T-helper 2 cell treated with Interferon-gamma antibody and Interleukin-4, amounts not matched to agents 5 μg/mL and 100 μg/mL, for 36 hours (primary cell): ENCODE measurements around the gene GIPC1.
A peak's percentile ranks its signal among the peaks of the same experiment; 100 is the strongest.
"Not testable (repeated sequence)": the region's sequence is repeated elsewhere in the genome, so short reads cannot be mapped to it uniquely, and the experiment has no call there.

Experiments
- DNase-seq: peaks from one replicate; pipeline ENCODE4 v3.0.0; 2021; ENCODE audit warnings: low spot score
- H3K27ac Mint-ChIP-seq: one replicate; pipeline ENCODE4 v1.8.0; 2021; ENCODE audit warnings: mild to moderate bottlenecking, mixed read lengths
- H3K27me3 Mint-ChIP-seq: one replicate; pipeline ENCODE4 v1.8.0; 2021; ENCODE audit warnings: low read depth, mixed read lengths
- H3K36me3 Mint-ChIP-seq: one replicate; pipeline ENCODE4 v1.8.0; 2021; ENCODE audit warnings: low read depth, mixed read lengths
- H3K4me1 Mint-ChIP-seq: one replicate; pipeline ENCODE4 v1.8.0; 2021; ENCODE audit warnings: low read depth, mixed read lengths
- H3K4me3 Mint-ChIP-seq: one replicate; pipeline ENCODE4 v1.8.0; 2022; ENCODE audit warnings: mild to moderate bottlenecking, moderate library complexity, mixed read lengths
- H3K9me3 Mint-ChIP-seq: one replicate; pipeline ENCODE4 v1.8.0; 2021; ENCODE audit warnings: mixed read lengths

GIPC1 gene

GRCh38 chr19:14512406-14512961 lies 16.6 kb upstream of the GIPC1 start:
- no peak overlapping the region for H3K4me3 Mint-ChIP-seq
- H3K4me1 Mint-ChIP-seq = peaks cover 48% of the 10 kb centered on the region
- DNase-seq = no peak
- no peaks in the 10 kb centered on the region for H3K9me3 Mint-ChIP-seq
- no peak overlapping the region for H3K27ac Mint-ChIP-seq
- H3K36me3 Mint-ChIP-seq = peaks cover 36% of the 10 kb centered on the region
- H3K27me3 Mint-ChIP-seq = no peaks in the 10 kb centered on the region

DNA sequence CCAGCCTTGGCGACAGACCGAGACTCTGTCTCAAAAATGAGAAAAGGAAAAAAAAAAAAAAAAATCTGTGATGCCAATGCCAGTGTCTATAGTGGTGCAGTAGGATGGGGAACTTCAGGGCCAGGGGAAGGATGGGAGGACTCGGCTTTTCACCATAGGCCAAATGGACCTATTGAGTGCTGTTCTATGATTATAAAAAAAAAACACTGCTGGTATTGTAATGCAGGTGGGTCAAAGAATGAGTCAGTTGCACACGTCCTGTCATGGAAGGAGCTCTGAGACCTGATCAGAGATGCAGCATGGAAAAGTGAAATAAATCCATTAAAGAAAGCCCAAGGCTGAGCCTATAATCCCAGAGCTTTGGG lies 15.3 kb upstream of the GIPC1 start:
- H3K27me3 Mint-ChIP-seq = no peaks in the 10 kb centered on the region
- no peak for DNase-seq
- H3K9me3 Mint-ChIP-seq = no peaks in the 10 kb centered on the region
- H3K4me3 Mint-ChIP-seq = no peak overlapping the region
- H3K4me1 Mint-ChIP-seq = peaks cover 50% of the 10 kb centered on the region
- peaks cover 24% of the 10 kb centered on the region for H3K36me3 Mint-ChIP-seq
- H3K27ac Mint-ChIP-seq = no peak overlapping the region

GRCh38 chr19:14510311-14511228 lies 14.6 kb upstream of the GIPC1 start:
- Mint-ChIP-seq H3K36me3 (peaks cover 18% of the 10 kb centered on the region), H3K9me3 (no peaks in the 10 kb centered on the region), H3K4me1 (peaks cover 48% of the 10 kb centered on the region), H3K27ac (no peak overlapping the region), H3K4me3 (no peak overlapping the region), H3K27me3 (no peaks in the 10 kb centered on the region)
- no peak for DNase-seq

GRCh38 chr19:14507704-14508542 lies 12.0 kb upstream of the GIPC1 start:
- Mint-ChIP-seq H3K4me1 (peaks cover 38% of the 10 kb centered on the region), H3K27ac (peak overlapping the region; percentile 90), H3K9me3 (no peaks in the 10 kb centered on the region), H3K27me3 (peaks cover 4% of the 10 kb centered on the region), H3K36me3 (no peaks in the 10 kb centered on the region), H3K4me3 (peak overlapping the region; percentile 61)
- DNase-seq = no peak

GRCh38 chr19:14505488-14506239 lies 9.7 kb upstream of the GIPC1 start:
- peak; percentile 58 for DNase-seq
- peaks cover 6% of the 10 kb centered on the region for H3K27me3 Mint-ChIP-seq
- peaks cover 33% of the 10 kb centered on the region for H3K4me1 Mint-ChIP-seq
- no peaks in the 10 kb centered on the region for H3K9me3 Mint-ChIP-seq
- H3K4me3 Mint-ChIP-seq = no peak overlapping the region
- H3K36me3 Mint-ChIP-seq = no peaks in the 10 kb centered on the region
- peak overlapping the region; percentile 90 for H3K27ac Mint-ChIP-seq

- peaks cover 28% of the 10 kb centered on the region for H3K4me1 Mint-ChIP-seq
- H3K27ac Mint-ChIP-seq, H3K4me3 Mint-ChIP-seq, H3K9me3 Mint-ChIP-seq, DNase-seq, H3K36me3 Mint-ChIP-seq, H3K27me3 Mint-ChIP-seq: not testable (repeated sequence)
Measured at GRCh38 chr19:14504575-14504974, 8.6 kb upstream of the GIPC1 start.

GRCh38 chr19:14503285-14503684 lies 7.4 kb upstream of the GIPC1 start:
- no peak overlapping the region for H3K27ac Mint-ChIP-seq
- no peaks in the 10 kb centered on the region for H3K9me3 Mint-ChIP-seq
- H3K4me1 Mint-ChIP-seq = peaks cover 23% of the 10 kb centered on the region
- H3K36me3 Mint-ChIP-seq = no peaks in the 10 kb centered on the region
- DNase-seq = no peak
- peaks cover 6% of the 10 kb centered on the region for H3K27me3 Mint-ChIP-seq
- H3K4me3 Mint-ChIP-seq = no peak overlapping the region

GRCh38 chr19:14502334-14503092 lies 6.6 kb upstream of the GIPC1 start:
- no peaks in the 10 kb centered on the region for H3K9me3 Mint-ChIP-seq
- no peak for DNase-seq
- H3K27me3 Mint-ChIP-seq = peaks cover 6% of the 10 kb centered on the region
- peaks cover 17% of the 10 kb centered on the region for H3K4me1 Mint-ChIP-seq
- H3K36me3 Mint-ChIP-seq = no peaks in the 10 kb centered on the region
- H3K4me3 Mint-ChIP-seq = no peak overlapping the region
- no peak overlapping the region for H3K27ac Mint-ChIP-seq

GRCh38 chr19:14497228-14497921 lies 1.4 kb upstream of the GIPC1 start:
- no peak for DNase-seq
- peaks cover 1% of the 10 kb centered on the region for H3K36me3 Mint-ChIP-seq
- no peak overlapping the region for H3K27ac Mint-ChIP-seq
- H3K4me3 Mint-ChIP-seq = peak overlapping the region; percentile 75
- no peaks in the 10 kb centered on the region for H3K9me3 Mint-ChIP-seq
- H3K27me3 Mint-ChIP-seq = peaks cover 1% of the 10 kb centered on the region
- peaks cover 18% of the 10 kb centered on the region for H3K4me1 Mint-ChIP-seq

GRCh38 chr19:14496834-14497227 lies 904 bp upstream of the GIPC1 start:
- peak overlapping the region; percentile 62 for H3K27ac Mint-ChIP-seq
- no peaks in the 10 kb centered on the region for H3K27me3 Mint-ChIP-seq
- peaks cover 18% of the 10 kb centered on the region for H3K4me1 Mint-ChIP-seq
- peak overlapping the region; percentile 75 for H3K4me3 Mint-ChIP-seq
- H3K36me3 Mint-ChIP-seq = peaks cover 1% of the 10 kb centered on the region
- no peaks in the 10 kb centered on the region for H3K9me3 Mint-ChIP-seq
- no peak for DNase-seq

- Mint-ChIP-seq H3K4me3 (peak overlapping the region; percentile 85), H3K9me3 (no peaks in the 10 kb centered on the region), H3K27ac (peak overlapping the region; percentile 50), H3K4me1 (peaks cover 18% of the 10 kb centered on the region), H3K27me3 (no peaks in the 10 kb centered on the region), H3K36me3 (peaks cover 3% of the 10 kb centered on the region)
- DNase-seq = no peak
Measured at GRCh38 chr19:14495672-14496028, 277 bp downstream of the GIPC1 start.

GRCh38 chr19:14494910-14495671 lies 836 bp downstream of the GIPC1 start:
- Mint-ChIP-seq H3K4me3 (peak overlapping the region; percentile 85), H3K27me3 (no peaks in the 10 kb centered on the region), H3K4me1 (peaks cover 18% of the 10 kb centered on the region), H3K27ac (peak overlapping the region; percentile 50), H3K36me3 (peaks cover 3% of the 10 kb centered on the region), H3K9me3 (no peaks in the 10 kb centered on the region)
- DNase-seq = no peak
